ENCODE measurements around the gene MTM1. TPM values are rescaled to one million over a fixed set of nuclear protein-coding genes. Genes with fewer than 3 reads are reported as not detected.

Gene MTM1
- total and polyA plus RNA-seq, 2 experiments from 2014 or later = 3.8 to 3.9 TPM

DNA sequence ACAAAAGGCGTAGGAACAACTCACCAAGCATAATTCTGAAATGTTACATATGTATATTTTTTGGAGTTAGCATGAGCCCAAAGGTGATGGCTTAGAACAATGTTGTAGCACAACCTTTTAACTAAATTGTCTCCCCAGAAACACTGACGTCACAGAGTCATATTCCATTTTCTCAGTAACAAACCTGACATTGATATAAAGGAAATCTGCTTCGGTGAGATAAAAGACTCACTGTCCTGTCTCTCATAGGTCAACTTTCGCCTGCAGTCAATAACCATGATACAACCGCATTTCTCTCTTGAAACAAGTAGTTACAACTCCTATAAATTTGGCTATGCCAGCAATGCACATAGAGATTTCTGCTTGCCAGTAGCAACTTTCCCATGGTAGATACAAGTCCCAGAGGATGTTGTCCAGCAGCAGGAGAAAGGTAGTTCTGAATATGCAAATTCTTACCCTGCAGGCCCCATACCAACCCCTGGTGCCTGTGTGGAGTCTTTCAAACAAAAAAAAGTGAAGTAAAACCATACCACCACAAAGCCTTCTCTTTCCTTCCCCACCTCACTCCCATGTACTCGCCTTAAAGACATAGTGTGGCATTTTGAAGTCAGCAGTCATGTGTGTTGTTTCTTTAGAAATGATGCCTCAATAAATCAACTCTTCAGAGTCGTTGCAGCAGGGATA lies 47.9 kb downstream of the MTM1 start:
- TF ChIP-seq CTCF (IDR thresholded peaks at IDR 0.05; ENCODE audit: low read depth, low read length) = no peak
- no peaks in the 10 kb centered on the region for H3K9me3 ChIP-seq (ENCODE audit: low read depth)
- no peaks in the 10 kb centered on the region for H3K27me3 ChIP-seq
- H3K36me3 ChIP-seq = no peaks in the 10 kb centered on the region
- no peak for DNase-seq (ENCODE audit: low read depth in 1 of 2, low spot score in 1 of 2)
- no peak overlapping the region for H3K4me3 ChIP-seq
- H3K27ac ChIP-seq = no peak overlapping the region
- peaks cover 6% of the 10 kb centered on the region for H3K4me1 ChIP-seq (ENCODE audit: low read depth)

DNA sequence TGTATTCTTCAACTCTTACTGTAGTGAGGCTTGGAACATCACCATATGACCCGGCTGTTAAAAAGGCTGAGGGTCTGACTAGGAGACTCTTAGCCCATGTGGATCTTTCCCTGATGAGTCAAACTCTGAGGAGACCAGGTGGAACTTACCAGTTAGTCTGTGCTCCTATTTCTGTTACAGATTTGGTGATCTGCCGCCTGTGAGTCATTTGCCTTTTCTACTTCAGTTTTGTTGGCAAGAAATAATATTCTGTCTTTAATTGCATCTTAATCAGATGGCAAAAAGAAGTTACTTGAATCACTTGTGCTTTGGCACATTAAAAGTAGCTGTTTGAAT lies 48.4 kb downstream of the MTM1 start:
- DNase-seq (ENCODE audit: low read depth in 1 of 2, low spot score in 1 of 2) = no peak
- no peak for TF ChIP-seq CTCF (IDR thresholded peaks at IDR 0.05; ENCODE audit: low read depth, low read length)

DNA sequence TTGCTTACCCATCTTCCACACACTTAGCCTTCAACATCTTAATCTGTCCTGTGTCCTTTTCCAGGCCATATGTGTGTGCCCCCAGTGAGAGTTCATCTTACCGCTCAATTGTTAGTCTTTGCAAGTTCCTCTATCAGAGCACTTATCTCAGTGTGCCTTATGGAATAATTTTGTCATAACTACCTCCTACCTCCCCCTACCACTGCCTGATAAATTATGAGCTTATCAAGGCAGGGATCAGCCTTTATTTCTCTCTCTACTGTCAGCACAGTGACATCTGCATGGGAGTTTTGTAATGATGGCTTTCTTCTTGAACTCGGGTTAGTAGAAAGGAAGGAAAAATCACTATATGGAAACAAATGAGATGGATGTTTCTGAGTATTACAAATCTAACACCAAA lies 53.2 kb downstream of the MTM1 start:
- TF ChIP-seq CTCF (IDR thresholded peaks at IDR 0.05; ENCODE audit: low read depth, low read length) = no peak
- DNase-seq (ENCODE audit: low read depth in 1 of 2, low spot score in 1 of 2) = no peak
- no peak overlapping the region for H3K4me3 ChIP-seq
- no peaks in the 10 kb centered on the region for H3K36me3 ChIP-seq
- H3K4me1 ChIP-seq (ENCODE audit: low read depth) = peaks cover 6% of the 10 kb centered on the region
- H3K27ac ChIP-seq = no peak overlapping the region
- no peaks in the 10 kb centered on the region for H3K9me3 ChIP-seq (ENCODE audit: low read depth)
- H3K27me3 ChIP-seq = no peaks in the 10 kb centered on the region

More for the DNA sequence above, 48.4 kb downstream of the MTM1 start:
- H3K9me3 ChIP-seq (ENCODE audit: low read depth) = no peaks in the 10 kb centered on the region
- H3K36me3 ChIP-seq = no peaks in the 10 kb centered on the region
- H3K27me3 ChIP-seq = no peaks in the 10 kb centered on the region
- no peak overlapping the region for H3K4me3 ChIP-seq
- peaks cover 6% of the 10 kb centered on the region for H3K4me1 ChIP-seq (ENCODE audit: low read depth)
- H3K27ac ChIP-seq = no peak overlapping the region

DNA sequence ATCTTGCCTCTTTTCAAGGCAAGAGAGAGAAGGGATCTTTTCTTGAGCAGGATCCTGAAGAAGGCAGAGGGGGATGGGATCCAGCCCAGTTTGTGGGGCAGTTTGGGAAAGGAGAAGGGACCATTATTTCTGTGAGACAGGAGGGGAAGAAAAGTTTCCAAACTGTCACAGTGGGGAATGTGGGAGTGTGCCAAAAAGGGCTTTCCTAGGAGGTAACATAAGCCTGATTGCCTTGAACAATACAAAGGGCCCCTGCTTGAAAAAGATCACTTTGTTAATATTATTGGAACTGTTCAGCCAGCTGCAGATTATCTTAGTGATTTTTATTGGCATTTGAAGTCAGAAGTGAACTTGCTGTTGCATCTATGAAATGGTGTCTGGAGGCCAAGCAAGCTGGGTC lies 55.2 kb downstream of the MTM1 start:
- no peak for TF ChIP-seq CTCF (IDR thresholded peaks at IDR 0.05; ENCODE audit: low read depth, low read length)
- DNase-seq (ENCODE audit: low read depth in 1 of 2, low spot score in 1 of 2) = no peak
- no peaks in the 10 kb centered on the region for H3K9me3 ChIP-seq (ENCODE audit: low read depth)
- no peaks in the 10 kb centered on the region for H3K36me3 ChIP-seq
- H3K27ac ChIP-seq = no peak overlapping the region
- no peaks in the 10 kb centered on the region for H3K4me1 ChIP-seq (ENCODE audit: low read depth)
- H3K27me3 ChIP-seq = no peaks in the 10 kb centered on the region
- no peak overlapping the region for H3K4me3 ChIP-seq

GRCh38 chrX:150625097-150625496 lies 56.7 kb downstream of the MTM1 start:
- no peaks in the 10 kb centered on the region for H3K9me3 ChIP-seq (ENCODE audit: low read depth)
- no peak overlapping the region for H3K27ac ChIP-seq
- no peak overlapping the region for H3K4me3 ChIP-seq
- TF ChIP-seq CTCF (IDR thresholded peaks at IDR 0.05; ENCODE audit: low read depth, low read length) = no peak
- H3K27me3 ChIP-seq = no peaks in the 10 kb centered on the region
- no peaks in the 10 kb centered on the region for H3K4me1 ChIP-seq (ENCODE audit: low read depth)
- no peaks in the 10 kb centered on the region for H3K36me3 ChIP-seq
- DNase-seq (ENCODE audit: low read depth in 1 of 2, low spot score in 1 of 2) = no peak
